HEK293 (cell line): Measurements from ENCODE around the gene ARIH2.

Experiments
- REPIN1 ChIP-seq: fragments of 450-650 bp; formaldehyde crosslinking; IDR thresholded peaks from 2 replicates; pipeline ENCODE4 v1.5.1; 2017; ENCODE audit warnings: missing biosample characterization, missing genetic modification characterization, low read depth
- TF ChIP-seq, protein P1 (sequence below): fragments of 450-650 bp; formaldehyde crosslinking; IDR thresholded peaks from 2 replicates; pipeline ENCODE4 v1.5.1; 2016; ENCODE audit warnings: missing biosample characterization, missing genetic modification characterization
- TF ChIP-seq, protein P2 (sequence below): fragments of 450-650 bp; formaldehyde crosslinking; IDR thresholded peaks from 2 replicates; pipeline ENCODE4 v1.5.1; 2016; ENCODE audit warnings: missing biosample characterization, missing genetic modification characterization

DNA sequence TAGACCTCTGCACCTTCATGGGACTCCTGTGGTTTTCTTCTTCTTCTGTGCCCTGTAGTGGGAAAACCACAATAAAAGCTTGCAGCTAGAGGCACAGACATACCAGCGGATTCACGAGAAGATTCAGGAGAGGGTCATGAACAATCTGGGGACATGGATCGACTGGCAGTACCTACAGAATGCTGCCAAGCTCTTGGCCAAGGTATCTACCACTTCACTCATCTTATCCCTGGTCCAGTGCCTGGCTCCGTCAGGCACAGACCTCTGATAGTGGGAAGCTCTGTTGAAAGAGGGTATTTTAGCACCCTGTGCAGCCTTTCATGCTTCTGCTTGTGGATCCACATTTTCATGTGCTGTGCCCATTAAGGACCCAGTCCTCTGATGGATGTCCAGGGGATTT, 61.7 kb downstream of the ARIH2 start:
- TF ChIP-seq, protein P1, sequence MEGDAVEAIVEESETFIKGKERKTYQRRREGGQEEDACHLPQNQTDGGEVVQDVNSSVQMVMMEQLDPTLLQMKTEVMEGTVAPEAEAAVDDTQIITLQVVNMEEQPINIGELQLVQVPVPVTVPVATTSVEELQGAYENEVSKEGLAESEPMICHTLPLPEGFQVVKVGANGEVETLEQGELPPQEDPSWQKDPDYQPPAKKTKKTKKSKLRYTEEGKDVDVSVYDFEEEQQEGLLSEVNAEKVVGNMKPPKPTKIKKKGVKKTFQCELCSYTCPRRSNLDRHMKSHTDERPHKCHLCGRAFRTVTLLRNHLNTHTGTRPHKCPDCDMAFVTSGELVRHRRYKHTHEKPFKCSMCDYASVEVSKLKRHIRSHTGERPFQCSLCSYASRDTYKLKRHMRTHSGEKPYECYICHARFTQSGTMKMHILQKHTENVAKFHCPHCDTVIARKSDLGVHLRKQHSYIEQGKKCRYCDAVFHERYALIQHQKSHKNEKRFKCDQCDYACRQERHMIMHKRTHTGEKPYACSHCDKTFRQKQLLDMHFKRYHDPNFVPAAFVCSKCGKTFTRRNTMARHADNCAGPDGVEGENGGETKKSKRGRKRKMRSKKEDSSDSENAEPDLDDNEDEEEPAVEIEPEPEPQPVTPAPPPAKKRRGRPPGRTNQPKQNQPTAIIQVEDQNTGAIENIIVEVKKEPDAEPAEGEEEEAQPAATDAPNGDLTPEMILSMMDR (tag by site-specific recombination), result no peak
- no peak for TF ChIP-seq REPIN1
- TF ChIP-seq, protein P2, sequence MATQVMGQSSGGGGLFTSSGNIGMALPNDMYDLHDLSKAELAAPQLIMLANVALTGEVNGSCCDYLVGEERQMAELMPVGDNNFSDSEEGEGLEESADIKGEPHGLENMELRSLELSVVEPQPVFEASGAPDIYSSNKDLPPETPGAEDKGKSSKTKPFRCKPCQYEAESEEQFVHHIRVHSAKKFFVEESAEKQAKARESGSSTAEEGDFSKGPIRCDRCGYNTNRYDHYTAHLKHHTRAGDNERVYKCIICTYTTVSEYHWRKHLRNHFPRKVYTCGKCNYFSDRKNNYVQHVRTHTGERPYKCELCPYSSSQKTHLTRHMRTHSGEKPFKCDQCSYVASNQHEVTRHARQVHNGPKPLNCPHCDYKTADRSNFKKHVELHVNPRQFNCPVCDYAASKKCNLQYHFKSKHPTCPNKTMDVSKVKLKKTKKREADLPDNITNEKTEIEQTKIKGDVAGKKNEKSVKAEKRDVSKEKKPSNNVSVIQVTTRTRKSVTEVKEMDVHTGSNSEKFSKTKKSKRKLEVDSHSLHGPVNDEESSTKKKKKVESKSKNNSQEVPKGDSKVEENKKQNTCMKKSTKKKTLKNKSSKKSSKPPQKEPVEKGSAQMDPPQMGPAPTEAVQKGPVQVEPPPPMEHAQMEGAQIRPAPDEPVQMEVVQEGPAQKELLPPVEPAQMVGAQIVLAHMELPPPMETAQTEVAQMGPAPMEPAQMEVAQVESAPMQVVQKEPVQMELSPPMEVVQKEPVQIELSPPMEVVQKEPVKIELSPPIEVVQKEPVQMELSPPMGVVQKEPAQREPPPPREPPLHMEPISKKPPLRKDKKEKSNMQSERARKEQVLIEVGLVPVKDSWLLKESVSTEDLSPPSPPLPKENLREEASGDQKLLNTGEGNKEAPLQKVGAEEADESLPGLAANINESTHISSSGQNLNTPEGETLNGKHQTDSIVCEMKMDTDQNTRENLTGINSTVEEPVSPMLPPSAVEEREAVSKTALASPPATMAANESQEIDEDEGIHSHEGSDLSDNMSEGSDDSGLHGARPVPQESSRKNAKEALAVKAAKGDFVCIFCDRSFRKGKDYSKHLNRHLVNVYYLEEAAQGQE (tag by site-specific recombination), result no peak
